CD14-positive monocyte (primary cell): ENCODE results near the gene DNMT3L. TPM values are rescaled to one million over a fixed set of nuclear protein-coding genes. Genes with fewer than 3 reads are reported as not detected.
"Not testable (repeated sequence)": the region's sequence is repeated elsewhere in the genome, so short reads cannot be mapped to it uniquely, and the experiment has no call there.

Source experiments
- DNase-seq, 3 donors: peaks; one replicate each; pipeline ENCODE4 v3.0.0-alpha.2; 2011 to 2022
- H2AFZ ChIP-seq: 2 replicates; pipeline ENCODE4 v1.6.0; 2012; ENCODE audit warnings: mild to moderate bottlenecking, low read depth, low read length, inconsistent platforms; ENCODE audit not compliant: insufficient read depth, poor library complexity, severe bottlenecking
- H3K27ac ChIP-seq, 2 donors: 1 replicate in 1 of 2; 2 replicates in 1 of 2; pipeline ENCODE4 v1.5.1; 2012 to 2013; ENCODE audit warnings: low read length in 2 of 2, control low read depth in 1 of 2, inconsistent platforms in 1 of 2, low read depth in 1 of 2, mild to moderate bottlenecking in 1 of 2
- H3K27me3 ChIP-seq, 2 donors: one replicate each; pipeline versions ENCODE4 v1.6.0 to v1.6.1; 2011 to 2013; ENCODE audit warnings: low read length in 2 of 2; ENCODE audit not compliant: control insufficient read depth in 2 of 2, insufficient read depth in 2 of 2
- H3K36me3 ChIP-seq, 2 donors: replicated peaks in 1 of 2; 1 replicate in 1 of 2; 2 replicates in 1 of 2; pipeline versions ENCODE4 v1.5.1 to v1.6.1; 2012 to 2013; ENCODE audit warnings: low read length in 2 of 2, control low read depth in 1 of 2, inconsistent platforms in 1 of 2, mild to moderate bottlenecking in 1 of 2; ENCODE audit not compliant: insufficient read depth in 2 of 2, control insufficient read depth in 1 of 2
- H3K4me1 ChIP-seq, 2 donors: 1 replicate in 1 of 2; 2 replicates in 1 of 2; pipeline versions ENCODE4 v1.5.1 to v1.6.1; 2012 to 2013; ENCODE audit warnings: low read length in 2 of 2, control low read depth in 1 of 2, inconsistent platforms in 1 of 2, mild to moderate bottlenecking in 1 of 2, moderate library complexity in 1 of 2; ENCODE audit not compliant: insufficient read depth in 2 of 2, control insufficient read depth in 1 of 2
- H3K4me2 ChIP-seq: replicated peaks from 2 replicates; pipeline ENCODE3; 2012; ENCODE audit warnings: low read length, moderate library complexity, mild to moderate bottlenecking; ENCODE audit not compliant: poor library complexity, severe bottlenecking; ENCODE audit errors: extremely low read depth
- H3K4me3 ChIP-seq, 3 experiments: fragments of 200-600 bp in 1 of 3; sonication (generic) in 1 of 3; replicated peaks in 1 of 3; 1 replicate in 2 of 3; 2 replicates in 1 of 3; pipeline ENCODE4 v1.5.1; 2011 to 2013; ENCODE audit warnings: low read length in 3 of 3, mild to moderate bottlenecking in 3 of 3, control low read depth in 2 of 3, low read depth in 2 of 3, inconsistent platforms in 1 of 3, moderate library complexity in 1 of 3
- H3K79me2 ChIP-seq: 2 replicates; pipeline ENCODE4 v1.6.0; 2012; ENCODE audit warnings: mild to moderate bottlenecking, control low read depth, inconsistent platforms, low read length, moderate library complexity; ENCODE audit not compliant: insufficient read depth
- H3K9ac ChIP-seq: 2 replicates; pipeline ENCODE4 v1.6.0; 2017; ENCODE audit warnings: low read length, mild to moderate bottlenecking; ENCODE audit not compliant: insufficient read depth, poor library complexity, severe bottlenecking
- H3K9me3 ChIP-seq, 2 donors: replicated peaks in 1 of 2; 1 replicate in 1 of 2; 2 replicates in 1 of 2; pipeline versions ENCODE4 v1.5.1 to v1.6.1; 2012 to 2013; ENCODE audit warnings: low read length in 2 of 2, control low read depth in 1 of 2; ENCODE audit not compliant: control insufficient read depth in 1 of 2, insufficient read depth in 1 of 2
- H4K20me1 ChIP-seq: 2 replicates; pipeline ENCODE4 v1.6.0; 2012; ENCODE audit warnings: mild to moderate bottlenecking, low read length, control low read depth, moderate library complexity; ENCODE audit not compliant: insufficient read depth
- H3K27ac Mint-ChIP-seq, 7 donors: one replicate each; pipeline ENCODE4 v1.8.0; 2020; ENCODE audit warnings: mild to moderate bottlenecking in 7 of 7, mixed read lengths in 7 of 7, moderate library complexity in 6 of 7, inconsistent platforms in 2 of 7
- H3K27me3 Mint-ChIP-seq, 3 donors: one replicate each; pipeline ENCODE4 v1.8.0; 2021 to 2022; ENCODE audit warnings: low read depth in 3 of 3, mild to moderate bottlenecking in 3 of 3, mixed read lengths in 3 of 3, moderate library complexity in 3 of 3, inconsistent platforms in 1 of 3
- H3K36me3 Mint-ChIP-seq, 2 donors: one replicate each; pipeline ENCODE4 v1.8.0; 2020; ENCODE audit warnings: mixed read lengths in 2 of 2, inconsistent platforms in 1 of 2, mild to moderate bottlenecking in 1 of 2
- H3K4me1 Mint-ChIP-seq: one replicate; pipeline ENCODE4 v1.8.0; 2020; ENCODE audit warnings: mild to moderate bottlenecking, mixed read lengths
- H3K4me3 Mint-ChIP-seq, 2 donors: one replicate each; pipeline ENCODE4 v1.8.0; 2020; ENCODE audit warnings: mild to moderate bottlenecking in 2 of 2, mixed read lengths in 2 of 2, moderate library complexity in 1 of 2
- H3K9me3 Mint-ChIP-seq, 7 donors: one replicate each; pipeline ENCODE4 v1.8.0; 2020 to 2022; ENCODE audit warnings: mixed read lengths in 7 of 7, mild to moderate bottlenecking in 6 of 7, moderate library complexity in 6 of 7, inconsistent platforms in 2 of 7
- WGBS: methylation state at CpG from one replicate; pipeline ENCODE4 v1.1.5; 2013; ENCODE audit warnings: missing lambda C conversion rate; ENCODE audit not compliant: insufficient coverage; 5-methylcytosine and 5-hydroxymethylcytosine counted together
- intact Hi-C, 2 donors: fragments of 100-400 bp; cut with micrococcal nuclease; formaldehyde crosslinking; loops; one replicate each; pipeline versions ENCODE4 v1.15.0 to v1.15.1; 2023
- polyA plus RNA-seq, 3 donors: library from polyadenylated mRNA; depleted of rRNA in 1 of 3; unstranded in 2 of 3; stranded (reverse) in 1 of 3; fragments of 300-500 nt in 2 of 3; fragments of >200 nt in 1 of 3; fragmentation: Illumina TruSeq in 2 of 3; gene quantifications; 1 replicate in 2 of 3; 2 replicates in 1 of 3; pipeline ENCODE4 v1.2.3, GENCODE V29; 2012 to 2021

DNMT3L gene
- polyA plus RNA-seq, 3 donors, result not detected

DNA sequence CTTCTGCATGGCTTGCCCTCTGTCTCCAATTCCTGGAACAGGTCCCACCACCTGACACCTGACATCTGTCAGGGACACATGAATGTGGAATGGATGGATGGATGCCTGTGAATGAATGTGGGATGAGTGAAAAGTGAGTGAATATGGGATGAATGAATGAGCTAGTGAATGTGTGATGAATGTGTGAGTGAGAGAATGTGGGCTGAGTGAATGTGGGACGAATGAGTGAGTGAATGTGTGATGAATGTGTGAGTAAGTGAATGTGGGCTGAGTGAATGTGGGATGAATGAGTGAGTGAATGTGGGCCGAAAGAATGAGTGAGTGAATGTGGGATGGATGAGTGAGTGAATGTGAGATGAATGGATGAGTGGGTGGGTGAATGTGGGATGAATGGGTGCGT lies 50.1 kb downstream of the DNMT3L start:
- H3K27me3 Mint-ChIP-seq, H3K4me3 ChIP-seq, H3K4me3 Mint-ChIP-seq, H3K9me3 ChIP-seq, H3K4me1 ChIP-seq, H3K9me3 Mint-ChIP-seq, H4K20me1 ChIP-seq, H3K36me3 ChIP-seq, H3K36me3 Mint-ChIP-seq, H2AFZ ChIP-seq, H3K27me3 ChIP-seq, H3K79me2 ChIP-seq, DNase-seq, H3K4me2 ChIP-seq, H3K27ac ChIP-seq, H3K9ac ChIP-seq, H3K27ac Mint-ChIP-seq, H3K4me1 Mint-ChIP-seq, intact Hi-C loops: not testable (repeated sequence)
- no CpG with 5 or more reads among the region's 3 CpGs for WGBS

- H3K79me2 ChIP-seq, H3K4me3 ChIP-seq, H4K20me1 ChIP-seq, H3K4me1 Mint-ChIP-seq, H3K4me2 ChIP-seq, H3K27me3 Mint-ChIP-seq, H3K4me3 Mint-ChIP-seq, H3K36me3 Mint-ChIP-seq, H3K27me3 ChIP-seq, H3K9ac ChIP-seq, intact Hi-C loops, H3K9me3 Mint-ChIP-seq, H3K4me1 ChIP-seq, H3K9me3 ChIP-seq, H3K36me3 ChIP-seq, H2AFZ ChIP-seq: not testable (repeated sequence)
- peak overlapping the region in 1 of 2 donors; percentile 63 for H3K27ac ChIP-seq
- no CpG with 5 or more reads among the region's 15 CpGs for WGBS
- H3K27ac Mint-ChIP-seq, result peak overlapping the region in 2 of 7 donors; percentile 53 to 66
- DNase-seq, result peak in 2 of 3 donors; percentile 5 to 11
Observed at GRCh38 chr21:44207860-44208646, 53.6 kb downstream of the DNMT3L start.

- H3K79me2 ChIP-seq, H3K27me3 Mint-ChIP-seq, H3K4me1 ChIP-seq, H3K27me3 ChIP-seq, H4K20me1 ChIP-seq, H2AFZ ChIP-seq, H3K4me3 ChIP-seq, H3K9me3 Mint-ChIP-seq, H3K4me2 ChIP-seq, DNase-seq, H3K9me3 ChIP-seq, H3K27ac ChIP-seq, H3K36me3 Mint-ChIP-seq, H3K36me3 ChIP-seq, H3K27ac Mint-ChIP-seq, H3K4me1 Mint-ChIP-seq, intact Hi-C loops, H3K9ac ChIP-seq, H3K4me3 Mint-ChIP-seq: not testable (repeated sequence)
- WGBS, result no CpG with 5 or more reads among the region's 33 CpGs
Observed at GRCh38 chr21:44206698-44207676, 54.7 kb downstream of the DNMT3L start.

- intact Hi-C loops, H3K4me1 Mint-ChIP-seq, DNase-seq, H3K36me3 Mint-ChIP-seq, H3K27me3 ChIP-seq, H3K36me3 ChIP-seq, H3K9me3 ChIP-seq, H2AFZ ChIP-seq, H3K9ac ChIP-seq, H3K27ac Mint-ChIP-seq, H3K4me3 ChIP-seq, H3K4me1 ChIP-seq, H3K4me2 ChIP-seq, H3K27me3 Mint-ChIP-seq, H3K27ac ChIP-seq, H3K9me3 Mint-ChIP-seq, H4K20me1 ChIP-seq, H3K79me2 ChIP-seq, H3K4me3 Mint-ChIP-seq: not testable (repeated sequence)
- WGBS, result no CpG with 5 or more reads among the region's 24 CpGs
Observed at GRCh38 chr21:44206187-44206586, 55.5 kb downstream of the DNMT3L start.
